Measurements from ENCODE around the gene FABP3. TPM values are rescaled to one million over a fixed set of nuclear protein-coding genes. Genes with fewer than 3 reads are reported as not detected.

FABP3 gene
- polyA plus RNA-seq, 1 donor from 2014 or later: 7.1 TPM

GRCh38 chr1:31420716-31421115 lies 47.8 kb upstream of the FABP3 start:
- H3K9me2 ChIP-seq (ENCODE audit: insufficient read depth, low read length): no peaks in the 10 kb centered on the region
- H3K36me3 ChIP-seq (ENCODE audit: insufficient read depth, low read length): no peaks in the 10 kb centered on the region
- H4K20me1 ChIP-seq (ENCODE audit: insufficient read depth): no peaks in the 10 kb centered on the region
- no peaks in the 10 kb centered on the region for H3K9me3 ChIP-seq (ENCODE audit: low read length)
- H3F3A ChIP-seq (ENCODE audit: insufficient read depth, low read length, poor library complexity, severe bottlenecking): peaks cover 1% of the 10 kb centered on the region
- no peak overlapping the region for H3K27ac ChIP-seq (ENCODE audit: low read length)
- H3K4me2 ChIP-seq (ENCODE audit: low read length): no peak overlapping the region
- H2AFZ ChIP-seq (ENCODE audit: low read depth, low read length): no peak overlapping the region
- H3K27me3 ChIP-seq (ENCODE audit: insufficient read depth, low read depth, low read length): no peaks in the 10 kb centered on the region
- H3K79me2 ChIP-seq (replicated peaks; ENCODE audit: insufficient read depth, low read length): peaks cover 12% of the 10 kb centered on the region
- no peak for TF ChIP-seq RAD21 (conservative IDR thresholded peaks at IDR 0.05)
- TF ChIP-seq MXI1 (conservative IDR thresholded peaks at IDR 0.05; ENCODE audit: poor library complexity, severe bottlenecking): no peak
- TF ChIP-seq, protein P1, sequence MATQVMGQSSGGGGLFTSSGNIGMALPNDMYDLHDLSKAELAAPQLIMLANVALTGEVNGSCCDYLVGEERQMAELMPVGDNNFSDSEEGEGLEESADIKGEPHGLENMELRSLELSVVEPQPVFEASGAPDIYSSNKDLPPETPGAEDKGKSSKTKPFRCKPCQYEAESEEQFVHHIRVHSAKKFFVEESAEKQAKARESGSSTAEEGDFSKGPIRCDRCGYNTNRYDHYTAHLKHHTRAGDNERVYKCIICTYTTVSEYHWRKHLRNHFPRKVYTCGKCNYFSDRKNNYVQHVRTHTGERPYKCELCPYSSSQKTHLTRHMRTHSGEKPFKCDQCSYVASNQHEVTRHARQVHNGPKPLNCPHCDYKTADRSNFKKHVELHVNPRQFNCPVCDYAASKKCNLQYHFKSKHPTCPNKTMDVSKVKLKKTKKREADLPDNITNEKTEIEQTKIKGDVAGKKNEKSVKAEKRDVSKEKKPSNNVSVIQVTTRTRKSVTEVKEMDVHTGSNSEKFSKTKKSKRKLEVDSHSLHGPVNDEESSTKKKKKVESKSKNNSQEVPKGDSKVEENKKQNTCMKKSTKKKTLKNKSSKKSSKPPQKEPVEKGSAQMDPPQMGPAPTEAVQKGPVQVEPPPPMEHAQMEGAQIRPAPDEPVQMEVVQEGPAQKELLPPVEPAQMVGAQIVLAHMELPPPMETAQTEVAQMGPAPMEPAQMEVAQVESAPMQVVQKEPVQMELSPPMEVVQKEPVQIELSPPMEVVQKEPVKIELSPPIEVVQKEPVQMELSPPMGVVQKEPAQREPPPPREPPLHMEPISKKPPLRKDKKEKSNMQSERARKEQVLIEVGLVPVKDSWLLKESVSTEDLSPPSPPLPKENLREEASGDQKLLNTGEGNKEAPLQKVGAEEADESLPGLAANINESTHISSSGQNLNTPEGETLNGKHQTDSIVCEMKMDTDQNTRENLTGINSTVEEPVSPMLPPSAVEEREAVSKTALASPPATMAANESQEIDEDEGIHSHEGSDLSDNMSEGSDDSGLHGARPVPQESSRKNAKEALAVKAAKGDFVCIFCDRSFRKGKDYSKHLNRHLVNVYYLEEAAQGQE (IDR thresholded peaks at IDR 0.05; ENCODE audit: borderline replicate concordance): no peak
- TF ChIP-seq, protein P2, sequence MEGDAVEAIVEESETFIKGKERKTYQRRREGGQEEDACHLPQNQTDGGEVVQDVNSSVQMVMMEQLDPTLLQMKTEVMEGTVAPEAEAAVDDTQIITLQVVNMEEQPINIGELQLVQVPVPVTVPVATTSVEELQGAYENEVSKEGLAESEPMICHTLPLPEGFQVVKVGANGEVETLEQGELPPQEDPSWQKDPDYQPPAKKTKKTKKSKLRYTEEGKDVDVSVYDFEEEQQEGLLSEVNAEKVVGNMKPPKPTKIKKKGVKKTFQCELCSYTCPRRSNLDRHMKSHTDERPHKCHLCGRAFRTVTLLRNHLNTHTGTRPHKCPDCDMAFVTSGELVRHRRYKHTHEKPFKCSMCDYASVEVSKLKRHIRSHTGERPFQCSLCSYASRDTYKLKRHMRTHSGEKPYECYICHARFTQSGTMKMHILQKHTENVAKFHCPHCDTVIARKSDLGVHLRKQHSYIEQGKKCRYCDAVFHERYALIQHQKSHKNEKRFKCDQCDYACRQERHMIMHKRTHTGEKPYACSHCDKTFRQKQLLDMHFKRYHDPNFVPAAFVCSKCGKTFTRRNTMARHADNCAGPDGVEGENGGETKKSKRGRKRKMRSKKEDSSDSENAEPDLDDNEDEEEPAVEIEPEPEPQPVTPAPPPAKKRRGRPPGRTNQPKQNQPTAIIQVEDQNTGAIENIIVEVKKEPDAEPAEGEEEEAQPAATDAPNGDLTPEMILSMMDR (IDR thresholded peaks at IDR 0.05; ENCODE audit: poor library complexity, severe bottlenecking): no peak
- no peak for TF ChIP-seq POLR2AphosphoS5 (IDR thresholded peaks at IDR 0.05)
- no peak overlapping the region for H3K4me3 ChIP-seq (ENCODE audit: low read length)
- H3K9ac ChIP-seq (ENCODE audit: low read length): no peak overlapping the region

DNA sequence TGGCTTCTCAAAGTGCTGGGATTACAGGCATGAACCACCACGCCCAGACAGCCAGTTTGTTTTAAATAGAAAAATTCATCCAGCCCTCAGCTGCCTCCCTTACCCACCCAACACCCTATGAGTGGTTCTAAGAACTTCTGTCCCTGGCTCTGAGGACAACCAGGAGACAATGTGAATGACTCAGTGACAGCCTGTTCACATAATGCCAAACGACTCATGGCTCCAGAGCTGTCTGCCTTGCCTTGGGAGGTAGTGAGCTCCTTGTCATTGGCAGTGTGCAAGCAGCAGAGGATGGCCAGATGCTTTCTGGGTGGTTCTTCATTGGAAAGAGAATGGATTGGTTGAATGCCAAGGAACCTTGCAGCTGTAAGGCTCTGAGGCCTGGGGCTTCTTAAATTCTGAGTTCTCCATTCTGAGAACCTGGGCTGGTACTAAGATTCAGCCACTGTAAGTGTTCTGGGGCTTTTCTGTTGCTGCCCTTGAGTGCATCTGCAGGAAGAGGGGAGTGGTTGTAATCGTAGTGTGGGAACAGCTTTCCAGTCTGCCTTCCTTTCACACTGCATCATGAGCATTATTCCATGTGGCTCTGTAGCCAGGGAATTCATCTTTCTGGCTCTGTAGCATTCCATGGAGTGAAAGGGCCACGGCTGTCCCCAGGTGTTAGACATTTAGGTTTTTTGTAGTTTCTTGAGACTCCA lies 45.9 kb upstream of the FABP3 start:
- no peaks in the 10 kb centered on the region for H3K9me2 ChIP-seq (ENCODE audit: insufficient read depth, low read length)
- no peaks in the 10 kb centered on the region for H3K9me3 ChIP-seq (ENCODE audit: low read length)
- no peaks in the 10 kb centered on the region for H4K20me1 ChIP-seq (ENCODE audit: insufficient read depth)
- TF ChIP-seq EP300 (conservative IDR thresholded peaks at IDR 0.05; ENCODE audit: poor library complexity, severe bottlenecking): no peak
- no peak for TF ChIP-seq MXI1 (conservative IDR thresholded peaks at IDR 0.05; ENCODE audit: poor library complexity, severe bottlenecking)
- TF ChIP-seq, protein P2 (IDR thresholded peaks at IDR 0.05; ENCODE audit: poor library complexity, severe bottlenecking): no peak
- TF ChIP-seq RAD21 (conservative IDR thresholded peaks at IDR 0.05): no peak
- no peak for TF ChIP-seq SMC3 (conservative IDR thresholded peaks at IDR 0.05; ENCODE audit: poor library complexity)
- TF ChIP-seq, protein P1 (IDR thresholded peaks at IDR 0.05; ENCODE audit: borderline replicate concordance): no peak
- TF ChIP-seq TAF1 (IDR thresholded peaks at IDR 0.05; ENCODE audit: low read depth): no peak
- TF ChIP-seq EZH2 (IDR thresholded peaks at IDR 0.05; ENCODE audit: borderline replicate concordance, insufficient read depth, low read length, poor library complexity, severe bottlenecking): no peak
- no peak for TF ChIP-seq POLR2AphosphoS5 (IDR thresholded peaks at IDR 0.05)
- H3K4me3 ChIP-seq (ENCODE audit: low read length): no peak overlapping the region
- H2AFZ ChIP-seq (ENCODE audit: low read depth, low read length): no peak overlapping the region
- no peak overlapping the region for H3K27ac ChIP-seq (ENCODE audit: low read length)
- no peaks in the 10 kb centered on the region for H3K27me3 ChIP-seq (ENCODE audit: insufficient read depth, low read depth, low read length)
- peaks cover 19% of the 10 kb centered on the region for H3K79me2 ChIP-seq (replicated peaks; ENCODE audit: insufficient read depth, low read length)
- peaks cover 8% of the 10 kb centered on the region for H3F3A ChIP-seq (ENCODE audit: insufficient read depth, low read length, poor library complexity, severe bottlenecking)
- no peaks in the 10 kb centered on the region for H3K36me3 ChIP-seq (ENCODE audit: insufficient read depth, low read length)
- H3K4me2 ChIP-seq (ENCODE audit: low read length): no peak overlapping the region
- H3K9ac ChIP-seq (ENCODE audit: low read length): no peak overlapping the region
